SK-N-DZ (cell line): ENCODE data around the gene UPF2.
"Not testable (repeated sequence)": the region's sequence is repeated elsewhere in the genome, so short reads cannot be mapped to it uniquely, and the experiment has no call there.

Source experiments
- DNase-seq: peaks from one replicate; pipeline ENCODE4 v3.0.0-alpha.2; 2015; ENCODE audit warnings: low spot score

Gene UPF2

DNA sequence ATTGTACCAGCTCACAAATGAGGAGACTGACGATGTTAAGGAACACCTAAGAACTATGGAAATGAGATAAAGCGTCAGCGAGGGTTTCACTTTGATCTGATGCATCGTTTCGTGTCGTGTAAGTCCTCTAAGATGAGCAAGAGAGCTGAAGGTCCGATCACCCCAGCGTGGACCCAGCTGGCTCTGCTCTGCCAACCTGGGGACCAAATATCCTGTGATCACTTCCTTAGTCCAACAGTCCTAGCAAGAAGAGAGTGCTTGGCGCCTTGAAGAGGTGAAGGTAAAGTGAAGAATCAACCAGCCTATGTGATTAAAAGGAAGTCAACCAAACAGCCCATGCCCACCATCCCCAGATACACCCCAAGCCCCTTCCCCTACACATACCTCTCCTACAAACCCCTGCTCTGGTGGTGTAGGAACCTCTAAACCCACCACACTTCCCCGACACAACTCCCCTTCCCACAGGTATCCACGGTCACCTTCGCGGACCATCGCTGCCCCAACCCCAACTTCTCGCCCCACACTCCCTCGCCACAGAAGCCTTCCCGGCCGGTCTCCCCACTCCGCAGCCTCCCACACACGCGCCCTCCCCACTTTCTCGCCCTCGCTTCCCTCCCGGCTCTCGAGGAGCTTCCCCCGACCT, 722 bp downstream of the UPF2 start:
- peak; percentile 13 for DNase-seq

DNA sequence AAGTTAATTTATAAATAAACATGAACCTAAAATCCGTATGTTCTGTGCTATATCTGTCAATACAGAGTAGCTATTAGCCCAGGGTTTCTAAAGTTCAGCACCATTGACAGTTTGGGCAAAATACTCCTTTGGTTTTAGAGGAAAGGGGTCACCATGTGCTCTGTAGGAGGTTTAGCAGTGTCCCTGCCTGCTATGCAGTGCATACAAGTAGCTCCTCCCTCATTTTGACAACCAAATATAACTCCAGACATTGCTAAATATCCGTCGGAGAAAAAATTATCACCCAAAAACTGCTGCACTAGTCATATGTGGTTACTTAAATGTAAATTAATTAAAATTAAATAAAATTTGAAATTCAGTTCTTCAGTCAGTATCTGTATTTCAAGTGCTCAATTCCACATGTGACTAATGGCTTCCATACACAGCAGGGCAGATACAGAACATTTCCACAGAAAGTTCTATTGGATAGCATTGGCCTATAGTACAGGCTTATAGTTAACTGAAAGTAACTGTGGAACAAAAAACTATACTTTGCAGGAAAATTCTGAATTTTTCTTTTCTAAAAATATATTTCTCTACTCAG, 6.4 kb downstream of the UPF2 start:
- DNase-seq = no peak

DNA sequence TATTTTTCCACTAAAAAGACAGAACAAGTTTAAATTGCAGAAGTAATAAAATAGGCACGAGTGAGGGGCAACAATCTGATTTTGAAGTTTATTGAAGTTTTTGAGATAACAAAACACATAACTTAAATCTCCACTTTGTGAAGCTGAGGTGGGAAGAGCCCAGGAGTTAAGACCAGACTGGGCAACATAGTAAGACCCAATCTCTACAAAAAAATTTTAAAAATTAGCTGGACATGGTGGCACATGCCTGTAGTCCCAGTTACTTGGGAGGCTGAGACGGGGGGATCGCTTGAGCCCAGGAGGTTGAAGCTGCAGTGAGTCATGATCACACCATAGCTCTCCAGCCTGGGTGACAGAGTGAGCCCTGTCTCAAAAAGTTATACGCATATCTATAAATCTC, 11.2 kb downstream of the UPF2 start:
- DNase-seq = no peak

DNA sequence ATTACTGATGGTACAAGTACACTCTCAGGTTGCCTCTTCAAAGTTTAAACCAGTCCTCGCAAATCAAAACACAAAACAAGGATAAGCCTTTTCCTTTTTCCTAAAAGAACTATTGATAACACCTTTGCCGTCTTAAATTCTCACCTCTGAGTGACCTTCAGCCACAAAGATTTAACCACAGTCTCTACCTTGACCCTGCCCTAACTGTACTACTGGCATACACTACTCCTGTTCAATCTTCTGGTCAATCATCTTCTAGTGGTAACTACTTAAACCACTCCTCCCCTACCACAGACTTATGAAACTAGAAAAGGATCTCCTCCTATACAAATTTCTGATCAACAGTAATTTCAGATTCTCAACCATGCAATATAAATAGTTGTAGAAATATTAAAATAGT, 15.1 kb downstream of the UPF2 start:
- no peak for DNase-seq

DNA sequence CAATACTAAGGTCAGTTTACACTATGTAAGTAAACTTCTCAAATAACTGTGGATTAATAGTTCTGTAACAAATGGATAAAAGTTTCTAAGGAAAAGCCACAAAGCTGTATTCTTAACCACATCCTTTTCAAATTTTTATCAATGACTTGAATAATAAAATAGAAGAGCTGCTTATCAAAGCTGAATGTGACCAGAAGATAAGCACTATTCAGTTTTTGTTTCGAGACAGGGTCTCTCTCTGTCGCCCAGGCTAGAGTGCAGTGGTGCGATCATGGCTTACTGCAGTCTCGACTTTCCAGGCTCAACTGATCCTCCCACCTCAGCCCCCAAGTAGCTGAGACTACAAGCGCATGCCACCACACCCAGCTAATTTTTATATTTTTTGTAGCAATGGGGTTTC, 17.0 kb downstream of the UPF2 start:
- no peak for DNase-seq

DNA sequence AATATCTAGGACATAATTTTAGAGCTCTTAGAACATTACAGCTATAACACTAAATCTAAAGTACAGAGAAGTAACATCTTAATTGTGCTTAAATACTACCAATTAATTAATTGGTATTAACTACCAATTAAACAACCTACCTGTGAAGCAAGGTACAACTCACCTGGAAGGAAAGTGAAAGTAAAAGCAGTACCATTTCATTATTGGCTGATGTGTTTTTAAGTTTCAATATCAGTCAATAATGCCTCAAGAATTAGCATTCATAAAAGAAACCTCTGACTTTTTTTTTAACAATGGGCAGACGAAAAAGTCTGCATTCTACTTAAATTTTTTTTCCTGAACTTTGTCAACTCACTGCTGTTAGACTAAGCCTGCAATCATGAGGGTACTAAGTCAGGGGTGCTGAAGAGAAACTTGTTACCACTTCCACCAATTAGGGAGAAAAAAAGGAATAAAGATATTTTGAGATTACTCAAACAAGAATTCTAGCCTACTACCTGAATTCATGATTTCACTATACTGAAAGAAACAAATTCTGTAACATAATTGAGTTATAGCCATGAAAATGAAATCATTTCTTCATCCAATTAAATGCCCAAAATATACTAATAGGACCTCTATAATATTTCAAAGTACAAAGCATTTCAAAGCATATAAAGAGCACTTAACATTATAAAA, 19.9 kb downstream of the UPF2 start:
- no peak for DNase-seq

DNA sequence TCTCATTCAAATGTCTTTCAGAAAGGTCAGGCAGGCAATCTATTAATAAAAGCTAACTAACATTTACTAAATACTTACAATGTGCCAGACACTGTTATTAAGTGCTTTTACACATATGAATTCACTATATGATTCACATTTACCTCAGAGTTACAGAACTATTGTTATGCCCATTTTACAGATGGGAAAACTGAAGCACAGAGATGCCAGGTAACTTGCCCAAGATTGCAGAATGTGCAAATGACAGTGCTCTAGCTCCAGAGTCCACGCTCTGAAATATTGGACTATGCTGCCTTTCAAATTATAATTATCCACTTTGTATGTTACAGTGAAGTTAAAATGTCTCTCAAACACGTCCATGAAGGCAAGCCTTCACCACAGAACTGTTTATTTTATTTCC, 22.0 kb downstream of the UPF2 start:
- no peak for DNase-seq

DNA sequence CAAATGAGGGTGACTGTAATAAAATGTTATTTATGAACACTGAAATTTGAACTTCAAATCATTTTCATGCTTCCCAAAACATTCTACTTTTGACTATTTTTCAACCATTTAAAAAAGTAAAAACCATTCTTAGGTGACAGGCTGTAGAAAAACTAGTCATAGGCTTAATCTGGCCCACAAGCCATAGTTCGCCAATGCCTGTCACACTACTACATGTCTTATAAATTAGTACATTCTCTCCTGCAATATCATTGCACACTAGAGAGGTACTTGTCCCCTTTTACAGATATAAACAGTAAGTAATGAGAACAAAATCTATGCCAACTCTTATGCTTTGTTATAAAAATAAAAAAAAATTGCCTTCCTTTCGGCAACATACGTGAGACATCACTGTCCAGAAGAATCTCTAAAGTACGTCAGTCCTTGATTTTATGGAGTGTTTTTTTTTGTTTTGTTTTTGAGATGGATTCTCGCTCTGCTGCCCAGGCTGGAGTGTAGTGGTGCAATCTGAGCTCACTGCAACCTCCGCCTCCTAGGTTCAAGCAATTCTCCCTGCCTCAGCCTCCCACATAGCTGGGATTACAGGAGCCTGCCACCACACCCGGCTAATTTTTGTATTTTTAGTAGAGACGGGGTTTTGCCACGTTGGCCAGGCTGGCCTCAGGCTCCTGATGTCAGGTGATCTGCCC, 23.2 kb downstream of the UPF2 start:
- DNase-seq = no peak

DNA sequence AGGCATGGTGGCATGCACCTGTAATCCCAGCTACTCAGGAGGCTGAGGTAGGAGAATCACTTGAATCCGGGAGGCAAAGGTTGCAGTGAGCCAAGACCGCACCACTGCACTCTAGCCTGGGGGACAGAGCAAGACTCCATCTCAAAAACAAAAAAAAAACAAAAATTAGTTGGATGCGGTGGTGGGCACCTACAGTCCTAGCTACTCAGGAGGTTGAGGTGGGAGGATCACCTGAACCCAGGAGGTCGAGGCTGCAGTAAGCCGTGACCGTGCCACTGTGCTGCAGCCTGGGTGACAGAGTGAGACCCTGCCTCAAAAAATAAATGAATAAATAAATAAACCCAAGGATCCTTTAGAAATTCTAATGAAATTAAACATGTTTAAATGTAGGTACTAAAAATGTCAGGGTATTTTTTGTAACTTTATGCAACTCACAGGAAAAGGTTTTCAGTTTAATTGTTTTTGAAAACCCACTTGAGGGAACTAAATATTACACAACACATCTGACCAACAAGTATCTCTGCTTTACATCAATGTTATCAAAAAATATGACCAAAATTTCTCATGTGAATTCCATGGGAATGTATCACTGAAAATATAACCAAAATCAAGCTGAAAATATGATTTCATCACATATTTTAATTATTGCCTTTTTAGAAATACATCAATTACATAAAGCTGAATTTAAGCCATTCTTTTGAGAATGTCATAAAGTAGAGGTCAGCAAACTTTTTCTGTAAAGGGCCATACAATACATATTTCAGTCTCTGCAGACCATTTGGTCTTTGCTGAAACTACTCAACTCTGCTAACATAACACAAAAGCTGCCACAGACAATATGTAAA, 23.9 kb downstream of the UPF2 start:
- DNase-seq = no peak

DNA sequence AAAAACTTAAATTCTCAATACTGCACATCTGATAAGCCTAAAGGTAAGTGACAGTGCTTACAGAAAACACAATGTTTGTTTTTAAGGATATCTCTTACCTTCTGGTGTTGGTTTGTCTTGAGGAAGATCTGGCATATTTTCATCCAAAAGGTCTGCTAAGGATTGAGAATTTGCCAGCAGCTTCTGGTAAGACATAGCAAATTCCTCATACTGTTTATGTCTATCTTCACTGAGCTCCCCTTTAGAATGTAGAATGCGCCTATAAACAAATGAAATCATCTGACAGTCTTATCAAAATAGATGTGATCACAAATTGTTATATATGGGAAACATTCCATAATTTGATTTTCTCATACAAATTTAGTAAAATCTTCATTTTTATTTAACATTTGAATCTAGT, 28.7 kb downstream of the UPF2 start:
- no peak for DNase-seq

DNA sequence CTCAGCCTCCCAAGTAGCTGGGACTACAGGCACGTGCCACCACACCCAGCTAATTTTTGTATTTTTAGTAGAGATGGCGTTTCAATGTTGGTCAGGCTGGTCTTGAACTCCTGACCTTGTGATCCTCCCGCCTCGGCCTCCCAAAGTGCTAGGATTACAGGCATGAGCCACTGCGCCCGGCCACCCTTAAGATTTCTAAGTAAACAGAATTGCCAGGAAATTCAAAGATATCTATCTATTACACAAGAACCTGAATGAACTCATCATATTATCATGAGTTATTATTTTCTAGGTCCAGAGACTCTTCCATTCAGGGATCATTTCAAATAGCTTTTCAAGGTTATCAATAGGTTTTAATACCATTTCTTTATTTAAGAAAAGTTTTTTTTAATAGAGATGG, 29.2 kb downstream of the UPF2 start:
- not testable (repeated sequence) for DNase-seq

DNA sequence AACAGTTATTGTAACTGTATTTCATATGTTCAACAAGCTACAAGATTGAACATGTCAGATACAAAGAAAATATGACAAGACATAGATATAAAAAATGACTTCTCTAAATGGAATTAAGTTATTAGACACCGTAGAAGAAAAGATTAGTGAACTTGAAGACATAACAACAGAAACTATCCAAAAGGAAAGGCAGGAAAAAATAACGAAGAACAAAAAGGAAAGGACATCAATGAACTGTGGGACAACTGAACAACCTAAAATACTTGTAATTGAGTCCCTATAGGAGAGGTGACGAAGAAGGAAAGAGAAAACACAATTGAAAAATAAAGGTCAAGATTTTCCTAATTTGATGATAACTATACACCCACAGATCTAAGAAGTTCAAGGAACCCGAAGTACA, 32.3 kb downstream of the UPF2 start:
- no peak for DNase-seq

DNA sequence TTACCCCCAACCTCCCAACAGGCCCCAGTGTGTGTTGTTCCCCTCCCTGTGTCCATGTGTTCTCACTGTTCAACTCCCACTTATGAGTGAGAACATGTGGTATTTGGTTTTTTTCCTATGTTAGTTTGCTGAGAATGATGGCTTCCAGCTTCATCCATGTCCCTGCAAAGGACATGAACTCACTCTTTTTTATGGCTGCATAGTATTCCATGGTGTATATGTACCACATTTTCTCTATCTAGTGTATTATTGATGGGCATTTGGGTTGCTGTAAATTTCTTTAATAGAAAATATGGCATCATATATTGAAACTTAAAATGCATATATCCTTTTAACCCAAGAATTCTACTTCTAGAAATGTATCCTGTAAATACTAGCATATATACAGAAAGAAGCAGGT, 33.8 kb downstream of the UPF2 start:
- DNase-seq = not testable (repeated sequence)

DNA sequence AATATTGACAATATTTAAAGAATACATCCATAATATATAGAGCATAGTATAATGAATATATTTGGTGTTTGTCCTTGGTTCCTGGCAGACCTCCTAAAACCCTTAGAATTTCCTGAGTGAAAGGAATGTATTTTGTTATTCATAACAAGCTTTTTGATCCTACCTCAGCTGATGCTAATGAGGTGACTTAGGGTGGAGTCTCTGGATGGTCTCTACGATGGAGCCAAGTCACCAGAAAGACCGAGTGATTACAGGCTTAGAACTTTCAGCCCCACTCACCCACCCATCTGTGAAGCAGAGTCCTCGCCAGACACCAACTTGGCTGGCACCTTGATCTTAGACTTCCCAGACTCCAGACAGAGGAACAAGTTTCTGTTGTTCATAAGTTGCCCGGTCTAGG, 35.9 kb downstream of the UPF2 start:
- DNase-seq = no peak

DNA sequence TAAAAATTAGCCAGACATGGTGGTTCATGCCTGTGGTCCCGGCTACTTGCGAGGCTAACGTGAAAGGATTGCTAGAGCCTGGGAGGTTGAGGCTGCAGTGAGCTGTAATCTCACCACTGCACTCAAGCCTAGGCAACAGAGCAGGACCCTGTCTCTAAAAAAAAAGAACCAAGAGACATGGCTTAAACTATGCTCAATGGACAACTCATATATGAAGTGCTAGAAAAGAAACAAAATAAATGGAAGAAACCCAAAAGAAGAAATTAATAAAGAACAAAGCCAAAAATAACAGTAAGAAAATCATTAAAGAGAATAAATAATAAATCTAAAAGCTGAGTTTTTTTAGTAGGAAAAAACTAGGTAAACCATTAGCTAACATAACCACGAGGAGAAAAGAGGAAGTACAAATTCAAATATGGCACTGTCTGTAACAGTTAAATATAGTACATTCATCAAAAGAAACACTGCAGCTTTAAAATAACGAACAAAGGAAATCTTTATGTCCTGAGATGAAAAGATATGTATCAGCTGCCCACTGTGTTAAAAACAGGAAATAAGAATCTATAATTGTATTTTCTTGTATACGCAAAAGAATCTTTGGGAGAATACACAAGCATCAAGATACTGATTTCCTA, 48.7 kb downstream of the UPF2 start:
- no peak for DNase-seq

DNA sequence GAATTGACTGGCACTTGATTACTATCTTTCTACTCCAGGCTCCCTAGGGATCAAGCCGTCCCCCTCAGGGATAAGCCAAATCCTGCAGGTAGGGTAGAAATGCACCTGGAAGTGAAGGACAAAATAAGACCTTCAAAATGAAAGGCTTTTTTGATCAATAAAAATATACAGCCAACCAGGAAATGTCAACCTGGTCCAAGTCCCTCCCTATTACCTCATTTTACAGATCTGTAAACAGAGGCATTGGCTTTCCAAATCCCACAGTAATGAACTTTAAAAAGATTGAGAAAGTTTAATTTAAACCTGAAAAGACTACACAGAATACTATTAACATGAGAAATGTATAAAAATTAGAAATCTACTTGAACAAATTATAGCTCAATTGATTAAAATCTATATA, 53.7 kb downstream of the UPF2 start:
- no peak for DNase-seq

DNA sequence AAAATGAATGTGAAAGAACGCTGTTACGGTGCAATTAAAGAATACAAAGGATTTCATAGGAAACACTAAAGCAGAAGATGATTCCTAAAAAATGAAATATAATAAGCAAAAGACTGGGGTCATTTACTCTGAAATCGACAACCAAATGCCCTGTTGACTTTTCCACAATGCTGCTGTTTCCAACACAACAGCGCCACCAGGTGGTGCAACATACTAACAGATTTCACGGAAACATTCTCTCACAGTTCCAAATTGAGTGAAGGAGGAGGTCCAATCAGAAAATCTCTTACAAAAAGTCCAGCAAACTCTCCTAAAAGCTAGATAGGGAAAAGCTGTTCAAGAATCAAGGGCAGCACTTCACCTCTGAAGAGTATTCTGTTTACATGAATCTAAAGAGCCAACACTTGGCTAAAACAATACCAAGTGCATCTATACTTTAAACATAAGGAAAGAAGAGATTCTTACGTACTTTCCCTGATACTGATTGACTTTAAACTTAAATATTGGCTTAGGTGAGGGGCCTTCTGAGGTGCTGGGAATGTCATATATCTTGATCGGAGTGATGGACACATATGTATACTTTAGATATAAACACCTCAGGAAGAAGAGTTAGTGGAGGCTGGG, 55.9 kb downstream of the UPF2 start:
- DNase-seq = peak; percentile 72

DNA sequence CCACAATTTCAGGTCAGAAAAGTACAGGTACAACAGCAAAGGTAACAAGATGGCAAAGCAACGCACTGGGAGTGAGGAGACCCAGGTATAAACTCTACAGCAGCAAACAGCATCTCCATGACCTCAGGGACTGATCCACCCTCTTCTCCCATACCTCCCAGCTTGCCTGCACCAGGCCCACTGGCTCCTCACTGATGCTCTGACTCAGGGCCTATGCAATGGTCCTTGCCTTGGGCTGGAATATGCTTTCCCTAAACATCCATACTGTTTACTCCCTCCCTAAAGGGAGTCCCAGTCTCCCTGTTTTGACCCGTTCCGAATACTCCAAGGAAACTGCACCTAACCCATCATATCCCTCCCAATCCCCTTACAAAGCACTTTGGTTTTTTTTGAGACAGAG, 60.4 kb downstream of the UPF2 start:
- DNase-seq = no peak

DNA sequence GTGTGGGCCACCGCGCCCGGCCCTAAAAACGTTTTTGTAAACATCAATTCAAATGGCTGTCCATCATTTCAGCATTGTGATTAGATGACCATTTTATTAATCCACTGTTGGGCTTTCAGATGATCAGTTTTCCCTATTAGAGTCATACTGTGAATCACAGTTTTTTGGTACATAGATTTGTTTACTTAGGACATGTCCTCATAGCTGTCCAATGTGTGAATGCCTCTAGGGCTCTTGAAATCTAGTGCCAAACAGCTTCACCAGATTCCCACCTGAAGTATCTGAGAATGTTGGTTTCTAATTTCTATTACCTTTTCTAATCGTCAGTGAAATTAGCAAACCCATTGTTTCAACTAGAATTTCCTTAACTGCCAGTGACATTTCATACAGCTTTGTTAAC, 66.8 kb downstream of the UPF2 start:
- DNase-seq = no peak

DNA sequence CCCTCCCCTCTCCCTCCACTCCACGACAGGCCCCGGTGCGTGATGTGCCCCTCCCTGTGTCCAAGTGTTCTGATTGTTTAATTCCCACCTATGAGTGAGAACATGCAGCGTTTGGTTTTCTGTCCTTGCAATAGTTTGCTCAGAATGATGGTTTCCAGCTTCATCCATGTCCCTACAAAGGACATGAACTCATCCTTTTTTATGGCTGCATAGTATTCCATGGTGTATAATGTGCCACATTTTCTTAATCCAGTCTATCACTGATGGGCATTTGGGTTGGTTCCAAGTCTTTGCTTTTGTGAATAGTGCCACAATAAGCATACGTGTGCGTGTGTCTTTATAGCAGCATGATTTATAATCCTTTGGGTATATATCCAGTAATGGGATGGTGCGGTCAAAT, 70.1 kb downstream of the UPF2 start:
- not testable (repeated sequence) for DNase-seq

DNA sequence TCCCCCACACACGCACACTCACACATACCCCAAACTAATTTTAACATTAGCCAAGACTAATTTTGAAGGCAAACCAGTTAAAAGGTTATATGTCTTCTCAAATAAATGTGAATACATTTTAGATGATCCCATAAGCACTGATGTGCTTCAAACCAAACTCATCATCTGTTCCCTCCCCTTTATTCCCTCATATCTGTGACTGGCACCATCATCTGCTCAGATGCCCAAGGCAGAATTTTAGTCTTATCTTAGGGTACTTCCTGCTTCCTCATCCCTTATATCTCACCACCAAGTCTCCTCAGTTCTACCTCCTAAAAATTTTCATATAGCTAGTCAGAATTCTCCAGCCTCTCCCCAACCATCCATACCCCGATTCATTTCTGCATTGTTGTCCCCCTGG, 80.4 kb downstream of the UPF2 start:
- DNase-seq = no peak
